Measurements from ENCODE around the gene PTF1A. TPM values are rescaled to one million over a fixed set of nuclear protein-coding genes. Genes with fewer than 3 reads are reported as not detected.

The PTF1A gene, protein sequence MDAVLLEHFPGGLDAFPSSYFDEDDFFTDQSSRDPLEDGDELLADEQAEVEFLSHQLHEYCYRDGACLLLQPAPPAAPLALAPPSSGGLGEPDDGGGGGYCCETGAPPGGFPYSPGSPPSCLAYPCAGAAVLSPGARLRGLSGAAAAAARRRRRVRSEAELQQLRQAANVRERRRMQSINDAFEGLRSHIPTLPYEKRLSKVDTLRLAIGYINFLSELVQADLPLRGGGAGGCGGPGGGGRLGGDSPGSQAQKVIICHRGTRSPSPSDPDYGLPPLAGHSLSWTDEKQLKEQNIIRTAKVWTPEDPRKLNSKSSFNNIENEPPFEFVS
- total RNA-seq: not detected

DNA sequence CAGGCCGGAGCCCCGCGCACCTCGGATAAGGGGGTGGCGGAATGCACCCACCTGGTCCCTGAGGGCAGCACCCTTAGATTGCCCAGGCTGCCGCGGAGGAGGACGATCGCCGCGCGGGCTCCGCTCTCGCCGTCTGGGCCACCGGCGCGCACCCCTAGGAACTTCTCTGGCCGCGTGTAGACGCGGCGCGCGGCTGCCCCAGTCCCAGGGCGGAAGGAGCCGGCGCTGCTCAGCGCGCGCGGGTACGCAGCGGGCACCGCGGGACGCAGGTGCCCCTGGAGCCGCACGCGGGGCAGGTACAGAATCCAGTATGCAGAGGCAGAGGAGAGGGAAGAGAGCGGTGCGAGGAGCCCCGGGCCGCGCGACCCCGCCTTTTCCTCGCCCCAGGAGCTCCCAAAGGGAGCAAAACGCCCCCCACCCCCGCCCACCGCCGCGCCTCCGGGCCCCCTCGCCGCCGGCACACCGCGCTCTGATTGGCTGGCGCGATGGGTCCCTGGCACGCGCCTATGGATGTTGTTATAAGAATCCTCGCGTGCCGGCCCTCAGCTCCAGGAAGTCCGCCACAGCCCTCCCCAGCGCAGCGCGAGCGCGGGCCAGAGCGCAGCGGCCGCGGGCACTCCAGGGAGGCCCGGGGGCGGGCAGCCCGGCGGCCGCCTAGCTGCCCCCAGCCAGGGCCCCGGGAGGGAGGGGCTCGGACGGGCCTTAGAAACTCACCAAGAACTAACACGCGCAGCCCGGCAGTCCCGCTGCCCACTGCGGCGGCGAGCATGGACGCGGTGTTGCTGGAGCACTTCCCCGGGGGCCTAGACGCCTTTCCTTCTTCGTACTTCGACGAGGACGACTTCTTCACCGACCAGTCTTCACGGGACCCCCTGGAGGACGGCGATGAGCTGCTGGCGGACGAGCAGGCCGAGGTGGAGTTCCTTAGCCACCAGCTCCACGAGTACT is at the start of gene PTF1A:
TSS of gene PTF1A (plus strand) at position 549 of the 948 bp plus-strand sequence. CDS start at position 768, 219 bp downstream.
- DNase-seq: no peak

DNA sequence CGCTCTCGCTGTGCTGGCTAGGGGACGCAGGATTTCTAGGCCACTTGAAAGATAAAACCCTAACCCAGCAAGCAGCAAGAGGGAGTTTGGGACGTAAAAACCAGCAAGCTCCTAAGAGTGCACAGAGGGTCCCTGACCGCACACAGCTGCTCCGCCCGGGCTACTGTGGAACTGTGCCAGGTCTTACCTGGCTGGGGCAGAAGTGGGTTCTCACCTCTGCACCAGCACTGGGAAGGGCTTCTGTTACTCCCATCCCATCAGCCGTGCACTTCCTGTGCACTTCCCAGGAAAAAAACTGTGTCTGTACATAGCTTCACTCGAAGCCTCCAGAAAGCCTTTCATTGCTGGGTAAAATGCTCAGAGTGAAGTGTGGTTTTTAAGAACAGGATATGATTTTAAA is 45.9 kb upstream of the PTF1A start:
- no peak for DNase-seq

DNA sequence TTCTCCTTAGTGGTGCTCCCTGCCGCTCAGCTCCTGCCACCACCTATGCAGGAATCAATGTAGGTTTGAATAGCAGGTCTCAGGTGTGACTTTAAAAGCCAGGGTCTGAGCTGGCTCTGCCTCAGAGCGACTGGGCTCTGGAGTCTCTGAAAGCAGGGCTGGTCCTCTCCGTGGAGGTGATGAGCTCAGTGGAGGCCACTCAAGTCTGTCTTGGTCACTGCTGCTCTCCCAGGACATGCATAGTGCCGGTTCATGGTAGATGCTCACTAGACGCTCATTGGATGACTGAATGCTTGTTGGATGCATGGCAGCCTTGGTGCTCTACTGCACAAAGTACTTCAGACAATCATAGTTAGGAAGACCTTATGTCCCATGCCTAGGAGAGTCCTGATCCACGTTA is 45.1 kb upstream of the PTF1A start:
- DNase-seq: no peak

DNA sequence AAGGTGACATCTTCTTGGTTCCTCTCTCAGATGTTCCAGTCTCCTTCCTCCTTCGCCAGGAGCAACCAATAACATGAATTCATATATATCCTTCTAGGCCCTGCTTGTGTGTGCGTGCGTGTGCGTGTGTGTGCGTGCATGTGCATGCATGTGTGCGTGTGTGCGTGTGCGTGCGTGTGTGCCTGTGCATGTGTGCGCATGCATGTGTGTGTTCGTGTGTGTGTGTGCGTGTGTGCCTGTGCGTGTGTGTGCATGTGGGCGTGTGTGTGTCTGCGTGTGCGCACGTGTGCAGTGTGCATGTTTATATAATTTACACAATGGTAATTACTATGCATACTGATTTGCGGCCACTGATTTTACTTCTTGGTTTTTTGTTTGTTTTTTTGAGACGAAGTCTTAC is 43.9 kb upstream of the PTF1A start:
- no peak for DNase-seq

DNA sequence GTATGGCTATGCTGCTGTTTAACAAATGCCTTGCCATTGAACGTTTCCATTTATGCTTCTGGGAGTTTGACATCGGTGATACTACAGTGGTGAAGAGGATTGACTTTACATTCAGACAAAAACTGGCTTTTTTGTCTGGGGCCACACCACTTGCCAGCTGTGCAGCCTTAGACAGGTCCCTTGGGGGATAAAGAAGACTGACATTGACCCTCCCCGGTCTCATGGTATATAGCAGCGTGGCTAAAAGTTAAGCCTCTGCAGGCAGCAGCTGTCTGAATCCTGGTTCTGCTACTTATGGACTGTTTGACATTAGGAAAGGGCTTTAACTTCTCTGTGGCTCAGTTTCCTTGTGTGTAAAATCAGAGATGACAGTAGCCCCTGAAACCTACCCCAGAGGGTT is 42.0 kb upstream of the PTF1A start:
- no peak for DNase-seq

DNA sequence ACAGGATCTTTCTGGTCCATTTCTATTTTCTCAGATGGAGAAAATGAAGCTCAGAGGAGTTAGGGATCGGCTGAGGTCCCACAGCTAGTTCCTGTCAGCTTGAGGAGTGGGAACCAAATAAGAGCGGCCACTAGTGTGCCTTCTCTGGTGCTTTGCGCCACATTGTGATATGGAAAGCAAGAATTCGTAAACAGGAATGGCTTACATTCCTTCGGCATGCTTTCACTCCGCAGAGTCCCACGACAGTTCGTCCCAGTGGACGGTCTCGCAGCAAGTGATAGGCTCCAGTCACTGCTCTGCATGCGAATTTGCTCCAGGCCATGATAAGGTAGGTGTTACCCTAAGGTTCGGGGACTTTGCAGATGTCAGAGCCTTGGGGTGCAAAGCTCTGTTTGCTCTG is 41.5 kb upstream of the PTF1A start:
- DNase-seq: no peak

DNA sequence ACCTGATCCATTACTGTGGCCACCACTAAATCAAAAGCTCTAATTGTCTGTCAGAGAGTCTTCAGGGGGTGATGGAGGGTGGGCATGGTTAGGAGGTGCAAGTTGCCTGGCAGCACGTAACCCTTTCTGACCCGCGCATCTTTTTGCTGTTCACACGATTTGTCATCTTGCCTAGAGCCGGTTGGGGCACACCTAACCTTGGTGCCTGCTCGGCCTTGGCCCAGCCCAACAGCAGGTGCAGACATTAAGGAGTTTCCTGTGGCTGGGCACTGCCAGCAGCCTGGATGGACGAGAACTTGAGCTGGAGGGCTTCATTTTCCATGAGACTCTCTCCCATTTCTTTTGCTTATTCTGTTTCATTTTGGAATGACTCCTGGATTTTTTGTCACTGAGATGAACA is 41.0 kb upstream of the PTF1A start:
- DNase-seq: no peak

DNA sequence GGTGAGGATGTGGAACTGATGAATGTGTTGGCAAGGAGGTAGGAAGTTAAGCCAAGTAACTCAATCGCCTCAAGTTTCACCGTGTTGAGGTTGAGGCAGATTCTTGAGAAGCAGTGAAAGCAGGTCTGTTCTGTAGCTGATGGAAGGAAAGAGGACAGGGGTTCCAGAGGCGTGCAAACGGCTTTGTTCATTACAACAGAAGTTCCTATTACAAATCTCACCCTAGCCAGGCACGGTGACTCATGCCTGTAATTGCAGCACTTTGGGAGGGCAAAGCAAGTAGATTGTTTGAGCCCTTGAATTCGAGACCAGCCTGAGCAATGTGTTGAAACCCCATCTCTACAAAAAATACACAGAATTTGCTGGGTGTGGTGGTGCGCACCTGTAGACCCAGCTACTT is 36.9 kb upstream of the PTF1A start:
- no peak for DNase-seq

DNA sequence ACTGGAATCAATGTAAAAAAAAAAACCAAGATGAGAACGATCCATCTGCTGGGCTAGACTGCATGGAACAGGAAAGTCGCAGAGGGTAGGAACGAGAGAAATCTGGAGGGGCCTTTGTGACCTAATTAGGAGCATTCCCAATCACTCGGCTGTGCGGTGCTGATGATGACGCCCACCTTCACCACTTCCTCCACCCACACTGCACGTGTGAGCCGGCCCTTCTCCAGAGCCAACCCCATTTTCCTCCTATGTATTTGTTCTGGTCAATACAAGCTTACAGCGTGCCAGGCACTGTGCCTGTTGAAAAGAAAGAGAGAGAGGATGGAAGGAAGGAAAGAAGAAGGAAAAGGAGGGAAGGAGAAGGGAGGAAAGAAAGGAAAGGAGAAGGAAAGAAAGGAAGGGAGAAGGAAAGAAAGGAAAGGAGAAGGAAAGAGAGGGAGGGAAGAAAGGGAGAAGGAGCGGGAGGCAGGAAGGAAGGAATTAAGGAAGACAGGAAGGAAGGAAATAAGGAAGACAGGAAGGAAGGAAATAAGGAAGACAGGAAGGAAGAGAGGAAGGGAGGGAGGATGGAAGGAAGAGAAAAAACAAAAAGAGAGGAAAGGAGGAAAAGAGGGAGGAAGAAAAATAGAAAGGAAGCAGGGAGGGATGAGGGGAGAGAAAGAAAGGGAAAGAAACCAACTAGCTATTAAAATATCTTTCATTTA is 35.5 kb upstream of the PTF1A start:
- DNase-seq: no peak

DNA sequence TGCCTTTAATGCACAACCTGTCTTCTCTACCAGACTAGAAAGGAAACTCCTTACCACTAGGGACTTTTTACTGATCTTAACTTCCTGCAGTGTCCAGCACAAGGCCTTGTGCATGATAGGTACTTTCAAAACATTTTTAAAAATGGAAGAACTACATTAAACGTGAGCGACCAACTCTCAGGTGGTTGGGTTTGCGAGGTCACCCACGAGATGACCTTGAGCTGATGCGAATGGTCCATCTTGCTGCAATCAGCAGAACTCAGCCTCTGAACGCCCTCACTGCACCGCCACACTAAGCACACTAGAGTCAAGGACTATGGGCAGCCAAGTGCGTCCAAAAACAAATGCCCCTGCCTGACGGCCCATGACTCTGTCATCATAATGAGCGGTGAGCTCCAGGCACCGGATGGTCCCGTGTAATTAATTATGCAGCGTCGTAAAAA is 34.9 kb upstream of the PTF1A start:
- DNase-seq: no peak

DNA sequence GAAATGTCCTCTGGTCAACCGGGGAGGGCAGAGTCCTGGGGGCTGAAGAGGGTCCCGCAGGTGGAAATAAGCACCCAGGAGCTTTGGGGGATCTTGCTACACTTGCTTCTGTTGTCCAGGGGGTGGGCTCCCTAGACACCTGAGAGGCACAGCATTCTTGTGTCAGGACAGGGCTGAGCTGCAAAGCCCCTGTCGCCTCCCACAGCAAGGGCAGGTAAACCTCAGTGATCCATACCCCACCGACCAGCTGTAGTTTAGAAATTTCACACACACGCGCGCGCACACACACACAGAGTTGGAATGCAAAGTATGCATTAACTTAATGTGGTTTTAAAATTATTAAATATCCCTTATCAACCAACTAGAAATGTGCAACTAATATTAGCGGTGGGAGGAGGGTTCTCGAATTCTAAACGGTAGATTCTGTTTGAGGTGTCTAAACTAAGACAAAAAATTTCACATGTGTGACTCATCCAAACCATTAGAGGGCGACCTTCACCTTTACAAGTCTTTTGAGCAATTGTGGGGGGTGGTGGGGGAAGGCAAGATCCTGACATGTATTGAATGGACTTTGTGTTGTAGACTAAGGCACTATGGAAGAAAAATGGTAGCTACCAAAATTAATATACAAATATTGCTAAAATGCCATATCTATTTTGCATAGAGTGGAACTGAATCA is 34.3 kb upstream of the PTF1A start:
- no peak for DNase-seq

DNA sequence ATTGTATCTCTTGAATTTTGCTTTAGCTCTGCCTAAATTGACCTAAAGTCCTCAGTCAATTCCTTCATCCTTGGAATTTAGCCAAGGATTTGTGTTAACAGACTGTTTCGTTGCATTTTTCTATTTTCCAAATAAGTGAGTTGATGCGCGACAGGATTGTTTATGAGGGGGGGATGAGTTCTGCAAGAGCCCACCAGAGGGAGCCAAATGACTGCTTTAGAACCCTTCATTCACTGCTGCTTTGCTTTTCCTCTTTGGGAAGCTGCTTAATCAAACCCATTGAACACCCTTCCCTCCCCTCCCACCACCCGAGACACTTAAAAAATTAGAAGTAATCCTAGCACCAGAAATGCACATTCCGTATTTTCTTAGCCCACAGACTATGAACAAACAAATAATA is 33.7 kb upstream of the PTF1A start:
- DNase-seq: peak; percentile 21

DNA sequence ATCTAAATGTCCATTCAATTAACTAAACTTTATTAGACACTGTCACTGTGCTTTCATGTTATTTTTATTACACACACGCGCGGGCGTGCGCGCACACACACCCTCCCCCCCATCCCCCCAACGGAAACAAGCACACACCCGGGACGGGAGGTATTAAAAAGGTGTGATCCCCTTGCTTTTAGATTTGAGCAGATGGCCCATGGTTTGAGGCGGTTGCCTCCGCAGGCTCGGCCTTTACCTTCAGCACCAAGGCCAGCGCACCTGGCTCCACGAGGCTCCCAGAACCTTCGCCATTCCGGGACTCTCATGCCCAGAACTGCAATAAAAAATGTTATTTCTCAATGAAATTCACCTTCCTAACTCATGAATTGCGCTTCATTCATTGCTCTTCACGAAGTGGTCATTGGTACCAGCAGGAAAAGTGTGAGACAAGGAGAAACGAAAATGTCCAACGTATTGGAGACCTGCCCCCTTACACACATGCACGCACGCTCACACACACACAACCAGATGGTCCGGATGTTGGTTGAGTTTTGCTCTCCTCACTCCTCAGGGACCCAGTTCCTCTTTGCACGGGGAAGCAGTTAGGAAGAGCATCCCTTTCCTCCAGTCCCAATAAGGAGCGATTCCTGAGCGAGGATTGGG is 20.8 kb upstream of the PTF1A start:
- no peak for DNase-seq

DNA sequence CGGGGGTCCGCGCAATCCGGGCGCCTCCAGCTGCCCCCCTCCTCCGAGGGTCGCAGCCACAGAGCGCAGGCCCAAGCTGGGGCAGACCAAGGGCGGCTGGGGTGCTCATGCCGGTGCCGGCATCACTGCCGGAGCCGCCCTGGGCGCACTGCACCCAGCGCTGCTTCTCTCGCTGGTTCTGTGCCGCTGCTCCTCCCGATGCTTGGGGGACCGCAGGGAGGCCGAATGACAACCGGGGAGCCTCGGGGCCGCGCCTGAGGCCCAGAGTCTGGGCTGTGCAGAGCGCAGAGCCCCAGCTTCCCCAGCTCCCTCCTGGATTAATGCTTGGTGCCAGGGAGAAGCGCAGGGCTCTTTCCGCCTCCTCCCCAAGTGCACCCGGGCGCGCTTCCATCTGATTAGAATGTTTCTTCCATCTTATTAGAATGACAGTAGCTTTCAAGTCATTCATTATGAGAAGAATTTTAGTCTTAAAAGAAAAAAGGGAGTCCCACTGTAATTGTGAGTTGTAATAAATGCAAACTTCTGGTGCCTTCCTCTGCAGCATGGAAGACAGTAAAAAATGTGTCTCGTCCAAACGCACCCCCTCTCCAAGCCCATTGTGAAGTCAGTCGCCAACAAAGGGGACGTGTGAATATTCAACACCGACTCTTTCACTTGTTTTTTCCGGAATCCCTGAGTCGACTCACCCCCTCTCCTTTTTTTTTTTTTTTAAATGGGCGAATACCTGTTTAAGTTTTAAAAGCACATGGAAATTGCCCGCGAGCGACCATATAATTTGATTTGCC is 19.5 kb upstream of the PTF1A start:
- DNase-seq: peak; percentile 39

DNA sequence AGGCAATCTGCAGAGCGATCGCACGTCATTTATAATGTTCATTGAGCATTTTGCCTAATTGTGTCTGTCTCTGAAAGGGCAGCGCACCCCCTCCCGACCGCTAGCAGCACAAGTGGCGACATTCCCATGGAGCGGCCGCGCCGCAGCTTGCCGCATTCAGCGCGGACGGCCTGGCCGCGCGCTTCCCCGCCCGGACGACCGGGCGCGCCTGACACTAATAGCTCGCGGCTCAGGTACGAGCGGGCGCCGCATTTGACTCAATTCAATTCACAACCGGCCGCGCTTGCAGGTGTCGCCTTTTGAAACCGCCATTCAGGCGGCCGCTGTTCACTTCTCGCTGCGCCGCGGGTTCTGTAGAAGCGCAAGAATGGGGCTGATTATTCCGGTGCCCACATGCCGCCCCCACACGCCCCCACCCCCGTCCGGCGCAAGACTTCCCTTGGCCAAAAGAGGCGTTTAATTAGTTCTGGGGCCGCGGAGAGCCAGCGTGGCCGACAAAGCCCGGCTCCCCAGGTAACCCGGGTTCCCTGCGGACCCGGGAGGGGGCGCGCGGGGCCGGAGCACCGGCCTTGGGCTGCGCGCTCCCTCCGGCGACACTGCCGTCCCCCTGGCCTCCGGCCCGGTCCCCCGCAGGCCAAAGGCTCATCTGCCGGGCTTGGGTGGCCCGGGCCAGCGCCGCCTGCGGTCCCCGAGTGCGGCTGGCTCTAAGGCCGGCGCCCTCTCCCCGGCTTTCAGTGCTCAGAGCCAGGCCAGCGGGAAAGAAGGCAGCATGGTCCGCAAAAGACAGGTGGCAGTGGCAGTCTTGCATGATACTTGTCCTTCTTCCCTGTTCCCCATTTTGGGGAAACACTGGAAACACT is 18.7 kb upstream of the PTF1A start:
- DNase-seq: peak; percentile 6

DNA sequence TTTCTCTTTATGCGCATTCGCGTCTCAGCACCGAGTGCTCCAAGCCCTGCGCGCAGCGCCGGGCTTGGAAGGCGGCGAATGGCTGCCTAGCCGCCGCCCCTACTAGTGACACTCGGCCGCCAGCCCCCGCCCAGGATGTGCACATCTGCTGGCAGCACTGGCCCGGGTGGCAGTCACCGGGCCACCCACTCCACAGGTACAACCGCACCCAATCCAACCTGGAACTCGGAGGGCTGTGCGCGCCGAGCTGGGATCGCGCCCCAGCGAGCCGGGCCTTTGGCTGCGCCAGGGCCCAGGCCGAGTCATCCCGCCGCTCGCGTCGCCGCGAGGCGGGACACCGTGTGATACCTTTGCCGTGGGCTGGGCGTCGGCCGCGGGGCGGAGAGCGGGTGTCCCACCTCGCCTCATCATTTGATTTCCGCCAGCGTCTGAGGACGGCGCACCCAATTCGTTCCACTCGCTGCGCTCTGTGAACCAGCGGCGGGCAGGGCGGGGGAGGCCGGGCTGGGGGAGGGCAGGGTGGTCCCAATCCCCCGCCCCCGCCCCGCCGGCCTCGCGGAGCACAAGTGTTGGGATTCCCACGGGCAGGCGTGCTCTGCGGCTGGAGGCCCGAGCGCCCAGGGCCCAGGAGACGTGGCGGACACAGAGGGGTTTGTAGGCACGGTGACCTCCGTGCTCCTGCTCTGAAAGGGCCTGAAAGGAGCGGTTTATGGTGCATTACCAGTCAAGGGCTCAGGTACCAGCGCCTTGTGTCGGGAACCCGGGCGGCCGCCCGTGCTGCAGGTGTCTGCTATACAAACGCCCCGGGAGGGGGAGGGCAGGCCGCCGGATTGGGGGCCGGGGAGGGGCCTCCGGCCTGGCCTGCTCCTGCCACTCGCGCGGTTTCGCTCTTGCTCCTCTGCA is 17.8 kb upstream of the PTF1A start:
- DNase-seq: peak; percentile 35

DNA sequence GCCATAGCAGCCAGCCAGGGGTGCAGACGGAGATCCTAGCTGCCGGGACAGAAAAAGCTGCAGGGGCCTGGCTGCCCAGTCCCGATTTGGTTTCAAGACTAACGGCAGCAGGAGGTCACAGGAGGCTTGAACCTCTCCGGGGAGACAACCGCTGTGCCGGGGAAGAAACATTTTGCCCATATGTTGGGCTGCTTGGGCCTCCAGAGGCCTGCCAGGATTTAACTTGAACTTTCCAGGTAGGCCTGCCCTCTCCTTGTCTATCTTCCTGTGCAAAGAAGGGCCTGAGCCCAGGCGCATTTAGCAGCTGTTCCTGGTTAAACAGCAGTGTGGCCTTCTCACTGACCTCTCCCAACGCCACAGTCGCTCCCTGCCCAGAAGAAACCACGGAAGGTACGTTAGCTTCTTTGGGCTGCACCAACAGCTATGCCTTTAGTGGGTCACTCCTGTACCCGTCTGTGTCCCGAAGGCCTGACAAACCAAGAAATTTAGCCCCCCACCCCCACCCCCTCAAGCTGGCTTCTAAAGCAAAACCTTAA is 17.1 kb upstream of the PTF1A start:
- no peak for DNase-seq

DNA sequence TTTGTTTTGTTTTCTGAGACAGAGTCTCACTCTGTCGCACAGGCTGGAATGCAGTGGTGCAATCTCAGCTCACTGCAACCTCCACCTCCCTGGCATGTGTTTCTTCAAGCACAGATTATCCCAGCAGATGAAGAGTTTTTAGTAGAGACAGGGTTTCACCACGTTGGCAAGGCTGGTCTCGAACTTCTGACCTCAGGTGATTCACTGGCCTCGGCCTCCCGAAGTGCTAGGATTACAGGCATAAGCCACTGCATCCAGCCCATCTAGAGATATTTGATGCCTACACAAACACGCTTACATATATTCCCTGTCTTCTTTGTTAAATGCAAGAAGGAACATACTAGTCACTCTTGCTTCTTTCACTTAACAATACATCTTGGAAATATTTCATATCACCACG is 5.9 kb upstream of the PTF1A start:
- DNase-seq: no peak

DNA sequence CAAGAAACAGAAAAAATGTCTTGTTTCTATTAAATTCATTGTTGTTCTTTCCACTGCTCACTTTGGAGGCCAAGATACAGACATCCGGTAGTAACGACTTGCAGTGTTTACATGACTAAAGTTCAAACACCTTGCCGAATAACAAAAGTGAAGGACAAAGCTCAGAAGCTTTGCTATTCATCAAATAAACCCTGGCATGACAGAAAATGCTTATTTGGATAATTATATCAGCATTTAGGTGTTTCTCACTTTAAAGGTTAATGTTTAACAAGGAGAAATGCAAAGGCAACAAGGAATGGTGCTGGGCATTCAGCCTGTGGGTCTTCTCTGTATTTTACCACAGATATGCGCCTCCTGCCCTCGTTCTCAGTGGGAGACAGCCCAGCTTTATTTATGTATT is 5.4 kb upstream of the PTF1A start:
- DNase-seq: no peak
